Measurements from ENCODE around the gene YWHAG.

- TF ChIP-seq CTCF (IDR thresholded peaks at IDR 0.05) (no peak), POLR2A (IDR thresholded peaks at IDR 0.05) (no peak)
Measured at GRCh38 chr7:76293407-76293901, 65.3 kb downstream of the YWHAG start.

Data from Peyer's patch (tissue), 4 donors.